OCI-LY7 (cell line): Measurements from ENCODE around the gene PNRC1. TPM values are rescaled to one million over a fixed set of nuclear protein-coding genes. Genes with fewer than 3 reads are reported as not detected.

ENCODE experiments used
- BruUV-seq: library from RNA; stranded (reverse); fragments of 400-500 nt; replicated peaks from 2 replicates; lab custom pipeline; 2021; lab: Mats Ljungman, UMichigan
- CTCF ChIA-PET: fragments of 300-600 bp; sonication (Branson Sonifier 250); formaldehyde crosslinking; loops from one replicate; lab custom pipeline; 2022; ENCODE audit warnings: antibody characterized with exemption; ENCODE audit not compliant: unreplicated experiment; lab: Charles Lee
- POLR2A ChIA-PET: fragments of 300-600 bp; sonication (Branson Sonifier 250); formaldehyde crosslinking; loops from one replicate; lab custom pipeline; 2022; ENCODE audit warnings: antibody characterized with exemption; lab: Charles Lee
- DNase-seq: peaks from one replicate; pipeline ENCODE4 v3.0.0-alpha.2; 2015; ENCODE audit warnings: low spot score
- H2AFZ ChIP-seq: fragments of 200-600 bp; sonication (generic), shearing (Covaris generic); 2 replicates; pipeline ENCODE4 v1.6.1; 2014; ENCODE audit warnings: mild to moderate bottlenecking, antibody characterized with exemption, low read length, moderate library complexity
- H3K27ac ChIP-seq: fragments of 200-600 bp; sonication (generic); 2 replicates; pipeline ENCODE4 v1.5.1; 2014; ENCODE audit warnings: mixed run types, low read depth, mild to moderate bottlenecking, moderate library complexity, low read length, inconsistent platforms; ENCODE audit not compliant: poor library complexity, severe bottlenecking
- H3K36me3 ChIP-seq: fragments of 200-600 bp; sonication (generic); 2 replicates; pipeline ENCODE4 v1.6.1; 2014; ENCODE audit warnings: mild to moderate bottlenecking, antibody characterized with exemption, low read length, moderate library complexity, mixed read lengths; ENCODE audit not compliant: insufficient read depth
- H3K4me1 ChIP-seq: fragments of 200-600 bp; sonication (generic); 2 replicates; pipeline ENCODE4 v1.5.1; 2014; ENCODE audit warnings: mild to moderate bottlenecking, low read length; ENCODE audit not compliant: insufficient read depth, poor library complexity, severe bottlenecking
- H3K4me2 ChIP-seq: fragments of 200-600 bp; sonication (generic); 2 replicates; pipeline ENCODE4 v1.6.1; 2014; ENCODE audit warnings: mild to moderate bottlenecking, low read length
- H3K4me3 ChIP-seq: fragments of 200-600 bp; sonication (generic); 2 replicates; pipeline ENCODE4 v1.5.1; 2014; ENCODE audit warnings: mild to moderate bottlenecking, low read depth, low read length; ENCODE audit not compliant: poor library complexity, severe bottlenecking
- H3K79me2 ChIP-seq: fragments of 200-600 bp; sonication (generic); 2 replicates; pipeline ENCODE4 v1.6.1; 2016; ENCODE audit warnings: low read depth, mild to moderate bottlenecking, low read length, moderate library complexity, mixed read lengths; ENCODE audit not compliant: insufficient read depth
- H3K9me2 ChIP-seq: fragments of 200-600 bp; sonication (generic); 2 replicates; pipeline ENCODE4 v1.6.1; 2016; ENCODE audit warnings: mild to moderate bottlenecking, low read length, mixed read lengths; ENCODE audit not compliant: insufficient read depth
- H3K9me3 ChIP-seq: fragments of 200-600 bp; sonication (generic); 2 replicates; pipeline ENCODE4 v1.6.1; 2014; ENCODE audit warnings: mild to moderate bottlenecking, mixed run types, low read length, mixed read lengths
- H4K20me1 ChIP-seq: fragments of 200-600 bp; sonication (generic); 2 replicates; pipeline ENCODE4 v1.6.1; 2014; ENCODE audit warnings: mild to moderate bottlenecking, antibody characterized with exemption, low read length, moderate library complexity, mixed read lengths; ENCODE audit not compliant: insufficient read depth
- EZH2phosphoT487 ChIP-seq: fragments of 200-600 bp; sonication (generic); IDR thresholded peaks from 2 replicates; pipeline ENCODE4 v1.6.1; 2018; ENCODE audit warnings: low read depth, borderline replicate concordance, mild to moderate bottlenecking, mixed run types, antibody characterized with exemption, low read length, moderate library complexity, mixed read lengths
- intact Hi-C: fragments of 100-400 bp; cut with micrococcal nuclease; formaldehyde crosslinking; loops from one replicate; pipeline ENCODE4 v1.10.0; 2022; ENCODE audit not compliant: unreplicated experiment
- small RNA-seq: library from RNA; depleted of rRNA; stranded (forward); fragments of <200 nt; gene quantifications from one replicate; pipeline ENCODE3, GENCODE V24; 2014
- total RNA-seq, 2 experiments: library from RNA; depleted of rRNA in 1 of 2; stranded (reverse); fragments of >200 nt in 1 of 2; shearing (Covaris generic) in 1 of 2; gene quantifications; 2 replicates each; pipeline ENCODE4 v1.2.3, GENCODE V29; 2014 to 2022
- TF ChIP-seq, protein P1 (sequence below): fragments of 200-600 bp; sonication (generic); conservative IDR thresholded peaks from 2 replicates; pipeline ENCODE4 v1.5.1; 2014; ENCODE audit warnings: mild to moderate bottlenecking, antibody characterized with exemption, low read length, moderate library complexity, mixed read lengths

Gene PNRC1
- total RNA-seq, 2 experiments from 2014 or later: 26.7 to 53.0 TPM

GRCh38 chr6:89134723-89135122, 54.2 kb downstream of the PNRC1 start:
- no peaks in the 10 kb centered on the region for H3K79me2 ChIP-seq
- no peaks in the 10 kb centered on the region for H3K9me2 ChIP-seq
- no peak overlapping the region for H3K27ac ChIP-seq
- H4K20me1 ChIP-seq: no peaks in the 10 kb centered on the region
- no peak overlapping the region for H2AFZ ChIP-seq
- no peaks in the 10 kb centered on the region for H3K36me3 ChIP-seq
- intact Hi-C loops: no loop called here
- ChIA-PET POLR2A (interaction anchor here (0.5 to 0.6 kb wide), 2 partner anchors 9 to 105 kb away, joined by 3 to 4 read pairs; no protein-coding TSS in a partner anchor), CTCF (no interaction called here)
- H3K4me1 ChIP-seq: no peaks in the 10 kb centered on the region
- DNase-seq: no peak
- no peaks in the 10 kb centered on the region for H3K9me3 ChIP-seq
- no TSS peak for BruUV-seq
- H3K4me2 ChIP-seq: no peak overlapping the region
- H3K4me3 ChIP-seq: no peak overlapping the region
- TF ChIP-seq EZH2phosphoT487: no peak
- TF ChIP-seq, protein P1, sequence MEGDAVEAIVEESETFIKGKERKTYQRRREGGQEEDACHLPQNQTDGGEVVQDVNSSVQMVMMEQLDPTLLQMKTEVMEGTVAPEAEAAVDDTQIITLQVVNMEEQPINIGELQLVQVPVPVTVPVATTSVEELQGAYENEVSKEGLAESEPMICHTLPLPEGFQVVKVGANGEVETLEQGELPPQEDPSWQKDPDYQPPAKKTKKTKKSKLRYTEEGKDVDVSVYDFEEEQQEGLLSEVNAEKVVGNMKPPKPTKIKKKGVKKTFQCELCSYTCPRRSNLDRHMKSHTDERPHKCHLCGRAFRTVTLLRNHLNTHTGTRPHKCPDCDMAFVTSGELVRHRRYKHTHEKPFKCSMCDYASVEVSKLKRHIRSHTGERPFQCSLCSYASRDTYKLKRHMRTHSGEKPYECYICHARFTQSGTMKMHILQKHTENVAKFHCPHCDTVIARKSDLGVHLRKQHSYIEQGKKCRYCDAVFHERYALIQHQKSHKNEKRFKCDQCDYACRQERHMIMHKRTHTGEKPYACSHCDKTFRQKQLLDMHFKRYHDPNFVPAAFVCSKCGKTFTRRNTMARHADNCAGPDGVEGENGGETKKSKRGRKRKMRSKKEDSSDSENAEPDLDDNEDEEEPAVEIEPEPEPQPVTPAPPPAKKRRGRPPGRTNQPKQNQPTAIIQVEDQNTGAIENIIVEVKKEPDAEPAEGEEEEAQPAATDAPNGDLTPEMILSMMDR: no peak

Small RNA genes lying within 50 kb of the gene (small RNA-seq; reads per million reads assigned to genes)
- not detected for gene RN7SL336P
- gene RNU2-61P: 9.5 reads per million, percentile 95 among the genes with 10 or more reads in this experiment

Other genes with a start within 250 kb of the PNRC1 start
- gene RNGTT, start 117.1 kb upstream of the PNRC1 start, total RNA-seq (2014; rRNA removed; shearing (Covaris generic)): 38.5 and 41.7 TPM in 2 replicates
- gene RNGTT, start 117.1 kb upstream of the PNRC1 start, total RNA-seq (2022): 38.2 and 39.5 TPM in 2 replicates
- gene SRSF12, start 37.3 kb downstream of the PNRC1 start, total RNA-seq (2014; rRNA removed; shearing (Covaris generic)): not detected in 2 replicates
- gene SRSF12, start 37.3 kb downstream of the PNRC1 start, total RNA-seq (2022): not detected in 2 replicates
- 33.1 and 35.1 TPM in 2 replicates for gene PM20D2, start 65.3 kb downstream of the PNRC1 start, total RNA-seq (2014; rRNA removed; shearing (Covaris generic))
- 36.1 and 39.5 TPM in 2 replicates for gene PM20D2, start 65.3 kb downstream of the PNRC1 start, total RNA-seq (2022)
- not detected in 2 replicates for gene GABRR1, start 136.6 kb downstream of the PNRC1 start, total RNA-seq (2014; rRNA removed; shearing (Covaris generic))
- not detected in 2 replicates for gene GABRR1, start 136.6 kb downstream of the PNRC1 start, total RNA-seq (2022)
- gene GABRR2, start 234.5 kb downstream of the PNRC1 start, total RNA-seq (2014; rRNA removed; shearing (Covaris generic)): 5.2 and 7.8 TPM in 2 replicates
- 6.7 and 7.0 TPM in 2 replicates for gene GABRR2, start 234.5 kb downstream of the PNRC1 start, total RNA-seq (2022)